ENCODE measurements around the gene VPS13D.

The VPS13D gene

GRCh38 chr1:12339811-12340543, 110.1 kb downstream of the VPS13D start:
- no peak for DNase-seq

GRCh38 chr1:12340544-12340930, 110.7 kb downstream of the VPS13D start:
- DNase-seq = no peak

- DNase-seq = no peak
These were observed 111.8 kb downstream of the VPS13D start for GRCh38 chr1:12341667-12342066.

- DNase-seq = no peak
These were observed 112.7 kb downstream of the VPS13D start for GRCh38 chr1:12342401-12343003.

GRCh38 chr1:12343823-12344487, 114.1 kb downstream of the VPS13D start:
- DNase-seq = peak; percentile 22

- peak; percentile 70 for DNase-seq
These were observed 114.9 kb downstream of the VPS13D start for GRCh38 chr1:12344596-12345349.

GRCh38 chr1:12345350-12346217, 115.8 kb downstream of the VPS13D start:
- peak; percentile 43 for DNase-seq

- no peak for DNase-seq
These were observed 116.8 kb downstream of the VPS13D start for GRCh38 chr1:12346483-12347151.

GRCh38 chr1:12348113-12348512, 118.3 kb downstream of the VPS13D start:
- no peak for DNase-seq

GRCh38 chr1:12353981-12354380, 124.2 kb downstream of the VPS13D start:
- no peak for DNase-seq

GRCh38 chr1:12356004-12356890, 126.4 kb downstream of the VPS13D start:
- no peak for DNase-seq

- DNase-seq = no peak
These were observed 128.7 kb downstream of the VPS13D start for GRCh38 chr1:12358499-12358898.

GRCh38 chr1:12359359-12360133, 129.7 kb downstream of the VPS13D start:
- no peak for DNase-seq

GRCh38 chr1:12368646-12369045, 138.8 kb downstream of the VPS13D start:
- no peak for DNase-seq

- DNase-seq = no peak
These were observed 139.4 kb downstream of the VPS13D start for GRCh38 chr1:12369258-12369657.

- no peak for DNase-seq
These were observed 140.6 kb downstream of the VPS13D start for GRCh38 chr1:12370333-12370975.

- DNase-seq = no peak
These were observed 141.2 kb downstream of the VPS13D start for GRCh38 chr1:12371053-12371452.

- DNase-seq = no peak
These were observed 142.3 kb downstream of the VPS13D start for GRCh38 chr1:12372180-12372579.

- no peak for DNase-seq
These were observed 142.9 kb downstream of the VPS13D start for GRCh38 chr1:12372761-12373160.
